Putamen (tissue), 1 donor: ENCODE results near the gene KRTAP1-1.
"Not testable (repeated sequence)": the region's sequence is repeated elsewhere in the genome, so short reads cannot be mapped to it uniquely, and the experiment has no call there.

Experiments used
- DNase-seq: peaks from one replicate; pipeline ENCODE4 v3.0.0-alpha.2; 2016; ENCODE audit warnings: low spot score

The KRTAP1-1 gene

DNA sequence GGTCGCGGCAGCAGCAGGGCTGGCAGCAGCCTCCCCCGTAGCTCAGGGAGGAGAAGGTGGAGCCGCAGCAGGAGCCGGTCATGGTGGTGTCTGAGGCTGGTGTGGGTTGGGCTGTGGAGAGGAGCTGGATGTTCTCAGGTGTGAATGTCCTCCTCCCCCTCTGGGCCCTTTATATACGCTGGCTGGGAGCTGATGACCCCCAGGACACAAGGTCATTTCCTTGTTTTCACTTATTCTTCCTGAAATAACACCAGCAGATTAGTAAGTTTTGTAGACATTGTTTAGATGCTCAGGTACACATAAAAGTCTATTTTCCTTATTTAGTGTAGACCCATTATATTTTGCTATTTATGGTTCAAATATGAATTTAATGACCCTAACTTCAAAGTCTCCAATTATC lies 13.9 kb upstream of the KRTAP1-1 start, which contains the start of gene KRTAP2-2:
TSS of gene KRTAP2-2 (minus strand) at position 101 of the 400 bp plus-strand sequence. CDS start at position 82, 19 bp downstream.
- not testable (repeated sequence) for DNase-seq

DNA sequence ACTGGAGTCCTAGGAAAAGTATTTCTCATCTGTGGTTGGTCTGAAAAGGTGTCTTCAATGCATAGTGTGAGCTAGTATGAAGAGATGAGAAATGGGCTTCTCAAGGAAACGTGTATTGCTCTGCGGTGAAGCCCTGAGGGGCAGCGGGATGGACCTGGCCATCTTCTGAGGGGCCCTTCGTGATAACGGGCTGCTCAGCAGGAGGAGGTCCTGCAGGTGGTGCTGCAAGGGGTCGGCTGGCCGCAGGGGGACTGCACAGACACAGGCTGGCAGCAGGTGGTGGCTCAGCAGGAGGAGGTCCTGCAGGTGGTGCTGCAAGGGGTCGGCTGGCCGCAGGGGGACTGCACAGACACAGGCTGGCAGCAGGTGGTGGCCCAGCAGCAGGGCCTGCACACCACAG lies 13.3 kb upstream of the KRTAP1-1 start:
- DNase-seq, result not testable (repeated sequence)

DNA sequence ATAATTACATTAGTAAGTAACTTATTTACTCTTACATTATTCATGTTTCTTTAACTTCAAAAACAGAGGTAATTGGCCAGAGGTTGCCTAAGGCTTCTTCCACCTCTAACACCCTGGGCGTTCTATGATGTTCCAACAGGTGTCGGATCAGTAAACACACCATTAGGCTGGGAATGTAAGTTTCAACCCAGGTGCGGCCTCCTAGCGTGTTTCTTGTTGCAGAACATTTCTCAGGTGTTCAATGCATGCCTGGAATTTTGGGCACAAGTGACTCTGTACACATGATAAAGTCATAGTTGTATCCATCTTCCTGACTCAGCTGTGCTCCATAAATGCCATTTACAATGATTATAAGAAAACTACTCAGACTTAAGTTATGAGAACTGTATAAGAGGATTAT lies 12.8 kb upstream of the KRTAP1-1 start:
- DNase-seq, result no peak

DNA sequence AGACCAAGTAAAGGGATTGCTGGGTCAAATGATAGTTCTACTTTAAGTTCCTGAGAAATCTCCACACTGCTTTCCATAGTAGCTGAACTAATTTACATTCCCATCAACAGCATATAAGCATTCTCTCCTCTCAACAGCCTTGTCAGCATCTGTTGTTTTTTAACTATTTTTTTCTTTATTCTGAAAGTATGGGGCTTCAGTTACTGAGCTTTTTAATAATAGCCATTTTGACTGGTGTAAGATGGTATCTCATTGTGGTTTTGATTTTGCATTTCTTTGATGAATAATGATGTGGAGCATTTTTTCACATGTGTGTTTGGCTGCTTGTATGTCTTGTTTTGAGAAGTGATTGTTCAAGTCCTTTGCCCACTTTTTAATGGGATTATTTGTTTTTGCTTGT lies 11.3 kb upstream of the KRTAP1-1 start:
- no peak for DNase-seq

DNA sequence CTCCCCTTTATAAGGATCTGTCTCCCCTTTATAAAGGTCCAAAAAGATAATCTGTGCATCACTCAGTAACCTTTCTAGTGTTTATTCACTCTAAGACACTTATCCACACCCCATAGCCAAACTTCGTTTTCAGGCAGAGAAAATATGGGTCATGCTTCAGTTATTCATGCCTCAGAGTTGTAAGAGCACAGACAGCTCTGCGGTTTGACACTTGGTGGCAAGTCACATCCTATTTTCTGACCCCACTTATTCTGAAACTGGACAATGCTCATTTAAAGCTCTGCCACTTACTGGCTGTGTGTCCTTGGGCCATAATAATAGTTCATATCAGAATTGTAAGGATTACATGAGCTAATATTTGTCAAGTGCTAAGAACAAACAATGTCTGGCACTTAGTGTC lies 7.9 kb upstream of the KRTAP1-1 start:
- no peak for DNase-seq

DNA sequence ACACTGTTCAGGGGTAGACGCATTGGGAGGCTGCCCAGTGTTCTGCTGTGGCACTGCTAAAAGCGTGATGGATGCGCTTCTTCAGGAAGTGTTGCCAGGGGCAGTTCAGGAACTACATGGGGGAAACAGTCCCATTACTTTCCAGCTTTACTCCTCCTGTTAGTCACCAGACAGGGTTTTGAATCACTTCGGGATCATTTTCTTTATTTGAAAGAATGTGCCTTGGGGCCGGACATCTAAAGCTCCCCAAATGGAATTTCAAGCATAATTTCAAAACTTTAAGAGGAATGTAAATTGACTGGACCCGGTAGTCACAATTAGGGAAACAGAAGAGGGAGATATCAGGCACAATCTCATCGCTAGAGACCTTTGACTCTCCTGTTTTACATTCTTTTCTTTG lies 7.2 kb upstream of the KRTAP1-1 start:
- DNase-seq, result no peak

DNA sequence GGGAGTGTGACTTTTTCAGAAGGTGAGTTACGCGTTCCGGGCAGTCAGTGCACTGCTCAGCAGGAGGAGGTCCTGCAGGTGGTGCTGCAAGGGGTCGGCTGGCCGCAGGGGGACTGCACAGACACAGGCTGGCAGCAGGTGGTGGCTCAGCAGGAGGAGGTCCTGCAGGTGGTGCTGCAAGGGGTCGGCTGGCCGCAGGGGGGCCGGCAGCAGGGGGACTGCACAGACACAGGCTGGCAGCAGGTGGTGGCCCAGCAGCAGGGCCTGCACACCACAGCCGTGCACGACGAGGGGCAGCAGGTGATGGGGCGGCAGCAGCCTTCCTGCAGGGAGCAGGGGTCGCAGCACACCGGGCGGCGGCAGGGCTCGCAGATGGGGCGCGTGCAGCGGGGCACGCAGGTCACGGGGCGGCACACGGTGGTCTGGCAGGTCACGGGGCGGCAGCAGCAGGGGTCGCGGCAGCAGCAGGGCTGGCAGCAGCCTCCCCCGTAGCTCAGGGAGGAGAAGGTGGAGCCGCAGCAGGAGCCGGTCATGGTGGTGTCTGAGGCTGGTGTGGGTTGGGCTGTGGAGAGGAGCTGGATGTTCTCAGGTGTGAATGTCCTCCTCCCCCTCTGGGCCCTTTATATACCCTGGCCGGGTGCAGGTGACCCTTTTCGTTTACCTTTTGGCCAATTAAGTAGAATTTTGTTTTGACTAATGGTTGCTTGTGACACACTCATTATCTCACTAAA lies 5.7 kb upstream of the KRTAP1-1 start, which contains the start of gene KRTAP2-1:
TSS of gene KRTAP2-1 (minus strand) at position 582 of the 731 bp plus-strand sequence. CDS start at position 533, 49 bp downstream.
- not testable (repeated sequence) for DNase-seq

DNA sequence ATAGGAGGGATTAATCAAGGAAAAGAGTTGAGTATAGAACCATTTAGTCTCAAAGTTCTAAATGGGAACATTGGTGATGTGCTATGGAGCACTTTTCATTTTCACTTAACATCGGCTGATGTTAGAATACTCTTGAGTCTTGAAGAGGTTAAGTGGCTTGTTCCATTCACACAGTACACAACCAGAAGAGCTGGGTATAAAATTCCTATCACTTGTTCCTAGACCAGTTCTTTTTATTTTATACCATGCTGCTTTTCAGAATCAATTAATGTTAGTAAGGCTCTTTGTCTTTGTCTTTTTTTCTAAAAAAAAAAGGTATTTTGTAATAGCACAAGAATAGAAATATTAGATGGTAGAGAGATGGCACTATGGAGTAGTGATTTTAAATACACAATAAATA lies 1.7 kb upstream of the KRTAP1-1 start:
- no peak for DNase-seq

DNA sequence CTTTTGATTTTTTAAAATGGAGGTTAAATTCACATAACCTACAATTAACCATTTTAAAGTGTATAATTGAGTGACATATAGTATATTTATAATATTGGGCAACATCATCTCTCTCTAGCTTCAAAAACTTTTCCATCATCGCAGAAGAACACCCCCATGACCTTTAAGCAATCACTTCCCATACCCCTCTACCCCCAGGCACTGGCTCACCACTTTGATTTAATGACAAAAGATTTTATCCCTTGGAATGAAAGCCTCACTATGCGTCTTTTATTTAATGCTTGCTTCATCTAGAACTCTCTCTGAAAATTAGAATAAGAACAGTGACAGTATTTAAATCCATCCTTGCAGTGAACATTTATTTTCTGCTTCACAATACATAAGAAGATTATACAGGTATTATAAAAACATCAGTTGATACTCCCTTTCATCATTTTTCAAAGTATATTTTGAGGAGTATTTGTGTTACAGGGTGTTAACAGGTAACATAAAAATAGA lies 3.3 kb downstream of the KRTAP1-1 start:
- no peak for DNase-seq

DNA sequence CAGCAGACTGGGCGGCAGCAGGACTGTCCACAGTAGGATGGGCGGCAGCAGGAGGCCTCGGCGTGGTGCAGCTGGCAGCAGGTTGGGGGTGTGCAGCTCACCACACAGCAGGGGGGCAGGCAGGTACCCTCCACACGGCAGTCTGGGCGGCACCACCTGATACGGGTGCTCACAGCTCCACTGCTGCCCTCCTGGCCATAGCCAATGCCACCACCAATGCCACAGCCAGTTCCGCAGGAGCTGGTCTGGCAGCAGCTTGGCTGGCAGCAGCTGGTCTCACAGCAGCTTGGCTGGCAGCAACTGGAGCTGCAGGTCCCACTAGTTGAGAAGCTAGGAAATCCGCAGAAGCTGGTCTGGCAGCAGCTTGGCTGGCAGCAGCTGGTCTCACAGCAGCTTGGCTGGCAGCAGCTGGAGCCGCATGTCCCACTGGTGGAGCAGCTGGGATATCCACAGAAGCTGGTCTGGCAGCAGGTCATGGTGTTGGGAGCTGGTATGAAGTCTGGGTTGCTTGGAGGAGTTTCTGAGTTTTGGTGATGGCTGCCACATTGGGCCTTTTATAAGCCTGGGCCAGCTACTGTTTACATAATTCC lies 6.8 kb downstream of the KRTAP1-1 start, which contains the start of gene KRTAP1-3:
TSS of gene KRTAP1-3 (minus strand) at position 529 of the 590 bp plus-strand sequence. CDS start at position 476, 53 bp downstream.
- DNase-seq, result not testable (repeated sequence)

DNA sequence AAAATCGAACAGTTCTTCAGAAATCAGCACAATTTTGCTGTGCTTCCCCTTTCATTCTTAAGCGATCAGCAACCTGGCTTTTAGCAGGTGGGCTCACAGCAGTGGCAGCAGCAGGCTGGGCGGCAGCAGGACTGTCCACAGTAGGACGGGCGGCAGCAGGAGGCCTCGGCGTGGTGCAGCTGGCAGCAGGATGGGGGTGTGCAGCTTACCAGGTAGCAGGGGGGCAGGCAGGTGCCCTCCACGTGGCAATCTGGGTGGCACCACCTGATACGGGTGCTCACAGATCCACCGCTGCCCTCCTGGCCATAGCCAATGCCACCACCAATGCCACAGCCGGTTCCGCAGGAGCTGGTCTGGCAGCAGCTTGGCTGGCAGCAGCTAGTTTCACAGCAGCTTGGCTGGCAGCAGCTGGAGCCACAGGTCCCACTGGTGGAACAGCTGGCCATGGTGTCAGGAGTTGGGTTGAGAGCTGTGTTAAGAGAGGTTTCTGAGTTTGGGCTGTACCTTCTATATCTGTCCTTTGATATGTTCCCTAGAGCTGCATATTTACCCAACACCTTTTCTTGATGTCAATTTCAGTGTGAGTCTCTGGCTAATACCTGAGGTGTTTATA lies 11.5 kb downstream of the KRTAP1-1 start, which contains the start of gene KRTAP1-4:
TSS of gene KRTAP1-4 (minus strand) at position 563 of the 613 bp plus-strand sequence. CDS start at position 446, 117 bp downstream.
- no peak for DNase-seq

DNA sequence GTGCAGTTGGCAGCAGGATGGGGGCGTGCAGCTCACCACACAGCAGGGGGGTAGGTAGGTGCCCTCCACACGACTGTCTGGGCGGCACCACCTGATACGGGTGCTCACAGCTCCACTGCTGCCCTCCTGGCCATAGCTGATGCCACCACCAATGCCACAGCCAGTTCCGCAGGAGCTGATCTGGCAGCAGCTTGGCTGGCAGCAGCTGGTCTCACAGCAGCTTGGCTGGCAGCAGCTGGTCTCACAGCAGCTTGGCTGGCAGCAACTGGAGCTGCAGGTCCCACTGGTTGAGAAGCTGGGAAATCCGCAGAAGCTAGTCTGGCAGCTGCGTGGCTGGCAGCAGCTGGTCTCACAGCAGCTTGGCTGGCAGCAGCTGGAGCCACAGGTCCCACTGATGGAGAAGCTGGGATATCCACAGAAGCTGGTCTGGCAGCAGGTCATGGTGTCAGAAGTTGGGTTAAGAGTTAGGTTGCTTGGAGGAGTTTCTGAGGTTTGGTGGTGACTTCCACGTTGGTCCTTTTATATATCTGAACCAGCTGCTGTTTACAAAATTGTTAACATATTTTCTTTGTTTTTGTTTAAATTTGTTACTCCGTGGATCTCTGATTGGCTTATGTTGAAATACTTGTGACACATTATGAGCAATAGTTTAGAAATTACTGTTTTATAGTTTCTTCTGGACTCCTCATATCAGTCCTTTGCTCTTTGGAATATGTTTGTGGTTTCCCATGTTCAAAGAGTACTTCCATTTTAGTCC lies 14.4 kb downstream of the KRTAP1-1 start, which contains the start of gene KRTAP1-5:
TSS of gene KRTAP1-5 (minus strand) at position 494 of the 757 bp plus-strand sequence. CDS start at position 441, 53 bp downstream.
- DNase-seq, result no peak

DNA sequence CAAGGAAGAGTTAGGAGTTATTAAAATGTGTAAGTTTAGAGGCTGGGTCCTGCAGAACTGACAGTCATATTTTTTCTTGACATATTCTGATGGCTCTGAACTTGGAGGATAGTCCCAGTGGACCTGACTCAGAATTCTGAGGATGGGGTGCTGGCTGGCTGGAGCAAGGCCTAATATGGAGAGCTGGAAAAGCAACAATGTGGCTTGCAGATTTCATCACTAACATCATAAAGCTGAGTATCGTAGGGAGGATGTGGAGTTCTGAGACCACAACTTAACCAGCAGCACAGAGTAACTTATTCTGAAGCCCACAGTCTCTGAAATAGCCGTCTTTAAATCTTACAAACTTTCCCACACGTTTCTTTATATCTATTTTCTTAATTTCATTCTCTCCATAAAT lies 16.6 kb downstream of the KRTAP1-1 start:
- DNase-seq, result no peak

DNA sequence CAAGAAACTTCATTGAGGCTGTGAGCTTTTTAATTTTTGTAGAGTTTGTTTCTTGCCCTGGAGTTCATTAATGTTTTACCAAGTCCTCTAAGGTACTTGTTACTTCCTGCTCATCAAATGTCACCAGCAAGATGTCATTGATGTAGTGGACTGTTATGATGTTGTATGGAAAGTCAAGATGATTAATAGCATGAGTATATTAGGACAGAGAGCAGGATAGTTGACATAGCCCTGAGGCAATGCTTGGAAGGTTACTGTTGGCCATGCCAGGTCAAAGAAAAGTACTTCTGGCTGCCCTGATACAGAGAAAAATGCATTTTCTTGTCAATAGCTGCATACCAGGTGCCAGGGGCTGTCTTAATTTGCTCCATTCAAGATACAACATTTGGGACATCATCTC lies 20.9 kb downstream of the KRTAP1-1 start:
- DNase-seq, result no peak

DNA sequence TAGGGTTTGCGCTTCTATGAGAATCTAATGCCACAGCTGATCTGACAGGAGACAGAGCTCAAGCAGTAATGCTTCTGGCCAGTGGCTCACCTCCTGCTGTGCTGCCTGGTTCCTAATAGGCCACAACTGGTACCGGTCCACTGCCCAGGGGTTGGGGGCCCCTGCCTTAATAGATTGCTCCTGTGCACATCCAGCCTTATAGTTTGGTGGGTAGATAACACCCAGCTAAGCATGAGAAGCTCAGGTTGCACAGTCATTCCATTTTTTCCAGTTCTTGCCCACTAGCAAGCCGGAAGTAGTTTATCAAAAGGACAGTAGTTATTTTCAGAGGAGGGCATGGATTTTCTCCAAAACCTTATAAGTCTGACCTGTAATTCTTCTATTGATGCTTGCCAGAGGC lies 21.8 kb downstream of the KRTAP1-1 start:
- DNase-seq, result no peak

DNA sequence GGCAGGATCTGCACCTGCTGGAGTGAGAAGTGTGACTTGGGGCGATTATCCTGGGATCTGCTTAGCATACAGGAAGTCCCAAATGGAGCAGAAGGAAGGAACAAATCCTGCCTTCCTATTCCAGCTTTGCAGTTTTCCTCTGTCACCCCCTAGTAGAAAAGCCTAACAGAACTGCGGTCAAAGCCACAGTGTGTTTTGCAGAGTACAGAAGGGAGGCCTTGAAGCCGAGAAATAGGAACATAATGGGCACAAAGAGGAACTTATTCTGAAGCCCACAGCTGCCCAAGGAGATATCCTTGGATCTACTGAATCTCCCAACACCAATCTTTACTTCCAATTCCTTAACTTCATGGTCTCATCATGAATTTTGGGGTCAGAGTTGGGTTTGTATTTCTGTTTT lies 22.7 kb downstream of the KRTAP1-1 start:
- no peak for DNase-seq

DNA sequence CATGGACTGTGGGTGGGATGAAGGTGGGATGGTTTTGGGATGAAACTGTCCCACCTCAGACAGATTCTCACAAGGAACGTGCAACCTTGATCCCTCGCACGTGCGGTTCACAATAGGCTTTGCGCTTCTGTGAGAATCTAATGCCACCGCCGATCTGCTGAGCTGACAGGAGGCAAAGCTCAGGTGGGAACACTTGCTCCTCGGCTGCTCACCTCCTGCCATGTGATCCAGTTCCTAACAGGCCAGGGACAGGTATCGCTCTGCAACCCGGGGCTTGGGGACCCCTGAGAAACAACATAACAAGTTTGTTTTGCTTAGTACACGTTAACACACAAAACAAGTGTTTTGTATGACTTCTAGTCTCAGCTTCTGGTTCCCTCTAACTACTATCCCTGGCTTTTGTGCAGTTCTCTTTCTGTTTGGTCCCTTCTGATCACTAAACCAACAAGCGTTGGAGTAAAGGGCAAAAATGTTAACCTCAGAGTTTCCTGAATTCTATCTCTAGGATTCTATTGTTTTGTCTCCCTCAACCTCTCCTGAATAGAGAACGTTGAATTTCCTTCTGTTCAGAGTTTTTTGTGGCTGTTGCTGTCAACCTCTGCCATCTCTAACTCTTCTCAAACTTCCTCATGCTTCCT lies 24.6 kb downstream of the KRTAP1-1 start:
- no peak for DNase-seq

DNA sequence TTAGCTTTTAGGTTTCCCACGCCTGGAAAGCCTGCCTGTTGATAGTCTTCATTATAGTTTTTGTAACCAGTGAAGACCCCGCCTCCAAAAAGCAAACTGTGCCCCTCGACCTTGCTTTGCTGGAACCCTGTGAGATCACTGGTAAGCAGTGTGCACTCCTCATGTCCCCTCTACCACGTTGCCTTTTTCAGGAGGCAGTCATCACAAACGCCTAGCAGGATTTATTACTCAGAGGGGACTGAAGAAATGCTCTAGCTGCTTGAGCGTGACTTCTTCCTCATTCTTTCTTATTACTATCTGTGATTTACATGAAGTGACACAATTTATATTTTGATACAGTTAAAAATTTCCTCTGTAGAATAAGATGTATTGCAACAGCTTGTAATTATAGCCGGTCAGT lies 25.8 kb downstream of the KRTAP1-1 start:
- DNase-seq, result no peak

DNA sequence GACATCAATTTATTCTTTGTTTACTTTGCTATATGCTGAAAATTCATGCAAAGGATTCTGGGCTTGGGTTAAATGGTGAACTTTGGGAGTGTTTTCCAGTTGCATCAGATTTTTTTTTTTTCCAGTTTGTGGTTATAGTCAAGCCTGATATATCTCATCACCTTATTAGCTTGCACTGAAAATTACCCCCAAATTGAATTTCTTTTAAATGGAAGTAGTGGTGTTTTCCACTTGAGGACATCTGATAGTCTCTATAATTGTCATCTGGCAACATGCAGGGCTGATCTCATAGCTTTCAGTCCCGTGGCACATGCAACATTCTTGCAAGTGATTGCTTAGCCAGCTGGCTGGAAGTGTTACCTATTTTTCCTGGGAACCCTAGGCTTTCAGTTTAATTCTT lies 27.6 kb downstream of the KRTAP1-1 start:
- no peak for DNase-seq

DNA sequence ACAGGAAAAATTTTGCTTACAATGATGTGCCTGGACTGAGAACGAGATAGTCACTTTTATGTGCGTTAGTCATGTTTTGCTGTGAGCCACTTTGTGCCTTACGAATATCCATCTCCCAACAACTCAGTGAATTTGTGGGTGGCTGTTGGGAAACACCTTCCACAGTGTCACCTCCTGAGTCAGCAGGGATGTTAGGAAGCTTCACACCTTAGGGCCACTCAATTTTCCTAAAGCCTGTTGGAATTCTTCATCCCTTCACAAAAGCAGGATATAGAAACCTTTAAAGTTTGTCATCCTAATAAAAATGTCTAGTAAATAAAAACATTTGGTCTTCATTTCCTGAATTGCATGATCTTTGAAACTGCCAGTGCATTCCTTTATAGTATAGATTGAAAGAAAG lies 28.1 kb downstream of the KRTAP1-1 start:
- DNase-seq, result no peak
